ENCODE measurements around the gene VAMP8.

GRCh38 chr2:85631316-85631715 lies 53.9 kb downstream of the VAMP8 start:
- TF ChIP-seq EZH2 (IDR thresholded peaks at IDR 0.05; ENCODE audit: borderline replicate concordance, low read depth, low read length, severe bottlenecking) (no peak), POLR2A (IDR thresholded peaks at IDR 0.05; ENCODE audit: low read depth, low read length) (no peak)

All from endothelial cell of umbilical vein (primary cell).